Activated CD4-positive, alpha-beta T cell treated with anti-CD3 and anti-CD28 coated beads, Interleukin-2, amount 10 ng/mL, durations not matched to agents 7 days and 5 days (primary cell): ENCODE measurements around the gene KIAA0825. TPM values are rescaled to one million over a fixed set of nuclear protein-coding genes. Genes with fewer than 3 reads are reported as not detected.

ENCODE experiments used
- CTCF ChIA-PET: fragments of 350-600 bp; sonication (Branson Sonifier 250); formaldehyde crosslinking; loops from one replicate; lab custom pipeline; 2021; ENCODE audit warnings: antibody characterized with exemption; lab: Charles Lee
- POLR2A ChIA-PET: fragments of 350-600 bp; sonication (Branson Sonifier 250); formaldehyde crosslinking; loops from one replicate; lab custom pipeline; 2021; ENCODE audit warnings: antibody characterized with exemption; lab: Charles Lee
- DNase-seq: peaks from one replicate; pipeline ENCODE4 v3.0.0-alpha.2; 2020
- H3K27ac Mint-ChIP-seq: one replicate; pipeline ENCODE4 v1.8.0; 2021; ENCODE audit warnings: mild to moderate bottlenecking, moderate library complexity, mixed read lengths
- H3K27me3 Mint-ChIP-seq: one replicate; pipeline ENCODE4 v1.8.0; 2021; ENCODE audit warnings: mixed read lengths
- H3K36me3 Mint-ChIP-seq: one replicate; pipeline ENCODE4 v1.8.0; 2021; ENCODE audit warnings: low read depth, mixed read lengths
- H3K4me1 Mint-ChIP-seq: one replicate; pipeline ENCODE4 v1.8.0; 2021; ENCODE audit warnings: mixed read lengths
- H3K4me3 Mint-ChIP-seq: one replicate; pipeline ENCODE4 v1.8.0; 2021; ENCODE audit warnings: mild to moderate bottlenecking, moderate library complexity, mixed read lengths
- H3K9me3 Mint-ChIP-seq: one replicate; pipeline ENCODE4 v1.8.0; 2021; ENCODE audit warnings: mixed read lengths
- total RNA-seq, 2 experiments: library from RNA; stranded (reverse); gene quantifications; one replicate each; pipeline ENCODE4 v1.2.3, GENCODE V29; 2021

The KIAA0825 gene
- total RNA-seq, 2 experiments from 2014 or later, result 2.1 to 2.7 TPM

GRCh38 chr5:94396687-94397086 lies 221.7 kb downstream of the KIAA0825 start:
- ChIA-PET POLR2A (no interaction called here), CTCF (no interaction called here)
- H3K4me3 Mint-ChIP-seq, result no peak overlapping the region
- no peaks in the 10 kb centered on the region for H3K9me3 Mint-ChIP-seq
- no peak for DNase-seq
- H3K27me3 Mint-ChIP-seq, result no peaks in the 10 kb centered on the region
- H3K36me3 Mint-ChIP-seq, result no peaks in the 10 kb centered on the region
- no peaks in the 10 kb centered on the region for H3K4me1 Mint-ChIP-seq
- H3K27ac Mint-ChIP-seq, result no peak overlapping the region

GRCh38 chr5:94395468-94395867 lies 222.9 kb downstream of the KIAA0825 start:
- CTCF ChIA-PET, result no interaction called here
- no peaks in the 10 kb centered on the region for H3K27me3 Mint-ChIP-seq

GRCh38 chr5:94391996-94392395 lies 226.4 kb downstream of the KIAA0825 start:
- no peak overlapping the region for H3K4me3 Mint-ChIP-seq
- POLR2A ChIA-PET, result no interaction called here
- CTCF ChIA-PET, result no interaction called here

More at GRCh38 chr5:94395468-94395867, 222.9 kb downstream of the KIAA0825 start:
- H3K4me1 Mint-ChIP-seq, result no peaks in the 10 kb centered on the region
- H3K36me3 Mint-ChIP-seq, result no peaks in the 10 kb centered on the region
- DNase-seq, result no peak
- no peaks in the 10 kb centered on the region for H3K9me3 Mint-ChIP-seq
- no peak overlapping the region for H3K27ac Mint-ChIP-seq
- no peak overlapping the region for H3K4me3 Mint-ChIP-seq
- POLR2A ChIA-PET, result no interaction called here

GRCh38 chr5:94389515-94389899 lies 228.9 kb downstream of the KIAA0825 start:
- no peaks in the 10 kb centered on the region for H3K27me3 Mint-ChIP-seq
- peaks cover 7% of the 10 kb centered on the region for H3K4me1 Mint-ChIP-seq

More at GRCh38 chr5:94391996-94392395, 226.4 kb downstream of the KIAA0825 start:
- H3K36me3 Mint-ChIP-seq, result no peaks in the 10 kb centered on the region
- H3K9me3 Mint-ChIP-seq, result no peaks in the 10 kb centered on the region
- DNase-seq, result no peak
- no peaks in the 10 kb centered on the region for H3K27me3 Mint-ChIP-seq
- H3K4me1 Mint-ChIP-seq, result peaks cover 7% of the 10 kb centered on the region
- no peak overlapping the region for H3K27ac Mint-ChIP-seq

GRCh38 chr5:94388773-94389514 lies 229.5 kb downstream of the KIAA0825 start:
- H3K4me1 Mint-ChIP-seq, result peaks cover 7% of the 10 kb centered on the region
- ChIA-PET CTCF (no interaction called here), POLR2A (interaction anchor here (0.6 kb wide), 1 partner anchor 358 kb away, joined by 3 read pairs; no protein-coding TSS in a partner anchor)
- no peak overlapping the region for H3K27ac Mint-ChIP-seq
- DNase-seq, result no peak
- H3K9me3 Mint-ChIP-seq, result no peaks in the 10 kb centered on the region
- no peak overlapping the region for H3K4me3 Mint-ChIP-seq
- no peaks in the 10 kb centered on the region for H3K36me3 Mint-ChIP-seq
- no peaks in the 10 kb centered on the region for H3K27me3 Mint-ChIP-seq

More at GRCh38 chr5:94389515-94389899, 228.9 kb downstream of the KIAA0825 start:
- Mint-ChIP-seq H3K9me3 (no peaks in the 10 kb centered on the region), H3K36me3 (no peaks in the 10 kb centered on the region), H3K4me3 (no peak overlapping the region), H3K27ac (no peak overlapping the region)
- ChIA-PET CTCF (no interaction called here), POLR2A (interaction anchor here (0.6 kb wide), 1 partner anchor 357 kb away, joined by 3 read pairs; no protein-coding TSS in a partner anchor)
- no peak for DNase-seq

GRCh38 chr5:94385767-94386166 lies 232.6 kb downstream of the KIAA0825 start:
- Mint-ChIP-seq H3K36me3 (no peaks in the 10 kb centered on the region), H3K9me3 (no peaks in the 10 kb centered on the region), H3K4me3 (no peak overlapping the region), H3K4me1 (peaks cover 7% of the 10 kb centered on the region), H3K27me3 (no peaks in the 10 kb centered on the region), H3K27ac (no peak overlapping the region)
- DNase-seq, result no peak
- POLR2A ChIA-PET, result no interaction called here
- CTCF ChIA-PET, result no interaction called here

GRCh38 chr5:94378062-94378461 lies 240.3 kb downstream of the KIAA0825 start:
- H3K9me3 Mint-ChIP-seq, result no peaks in the 10 kb centered on the region
- POLR2A ChIA-PET, result no interaction called here
- no peaks in the 10 kb centered on the region for H3K36me3 Mint-ChIP-seq
- CTCF ChIA-PET, result no interaction called here
- no peaks in the 10 kb centered on the region for H3K4me1 Mint-ChIP-seq
- DNase-seq, result no peak
- no peak overlapping the region for H3K4me3 Mint-ChIP-seq
- H3K27me3 Mint-ChIP-seq, result no peaks in the 10 kb centered on the region
- H3K27ac Mint-ChIP-seq, result no peak overlapping the region

GRCh38 chr5:94376672-94377345 lies 241.6 kb downstream of the KIAA0825 start:
- ChIA-PET POLR2A (no interaction called here), CTCF (no interaction called here)
- no peaks in the 10 kb centered on the region for H3K27me3 Mint-ChIP-seq
- no peak for DNase-seq
- H3K4me3 Mint-ChIP-seq, result no peak overlapping the region
- H3K27ac Mint-ChIP-seq, result no peak overlapping the region
- H3K9me3 Mint-ChIP-seq, result no peaks in the 10 kb centered on the region
- no peaks in the 10 kb centered on the region for H3K4me1 Mint-ChIP-seq
- no peaks in the 10 kb centered on the region for H3K36me3 Mint-ChIP-seq

- ChIA-PET CTCF (no interaction called here), POLR2A (no interaction called here)
- Mint-ChIP-seq H3K36me3 (no peaks in the 10 kb centered on the region), H3K9me3 (no peaks in the 10 kb centered on the region), H3K27me3 (no peaks in the 10 kb centered on the region), H3K27ac (no peak overlapping the region), H3K4me1 (no peaks in the 10 kb centered on the region), H3K4me3 (no peak overlapping the region)
- no peak for DNase-seq
These were observed 242.6 kb downstream of the KIAA0825 start for GRCh38 chr5:94375801-94376200.

GRCh38 chr5:94374336-94374735 lies 244.1 kb downstream of the KIAA0825 start:
- Mint-ChIP-seq H3K27ac (no peak overlapping the region), H3K9me3 (no peaks in the 10 kb centered on the region), H3K36me3 (no peaks in the 10 kb centered on the region), H3K4me1 (no peaks in the 10 kb centered on the region), H3K4me3 (no peak overlapping the region), H3K27me3 (no peaks in the 10 kb centered on the region)
- ChIA-PET POLR2A (no interaction called here), CTCF (no interaction called here)
- no peak for DNase-seq

- DNase-seq, result no peak
- H3K36me3 Mint-ChIP-seq, result no peaks in the 10 kb centered on the region
- H3K9me3 Mint-ChIP-seq, result no peaks in the 10 kb centered on the region
- H3K27ac Mint-ChIP-seq, result no peak overlapping the region
- CTCF ChIA-PET, result no interaction called here
- POLR2A ChIA-PET, result no interaction called here
- no peaks in the 10 kb centered on the region for H3K27me3 Mint-ChIP-seq
- no peak overlapping the region for H3K4me3 Mint-ChIP-seq
- no peaks in the 10 kb centered on the region for H3K4me1 Mint-ChIP-seq
These were observed 250.5 kb downstream of the KIAA0825 start for GRCh38 chr5:94367900-94368299.

- no peak overlapping the region for H3K27ac Mint-ChIP-seq
- CTCF ChIA-PET, result no interaction called here
- H3K4me3 Mint-ChIP-seq, result no peak overlapping the region
- no peaks in the 10 kb centered on the region for H3K9me3 Mint-ChIP-seq
- H3K36me3 Mint-ChIP-seq, result no peaks in the 10 kb centered on the region
- POLR2A ChIA-PET, result no interaction called here
- no peak for DNase-seq
- no peaks in the 10 kb centered on the region for H3K4me1 Mint-ChIP-seq
- H3K27me3 Mint-ChIP-seq, result no peaks in the 10 kb centered on the region
These were observed 251.6 kb downstream of the KIAA0825 start for GRCh38 chr5:94366811-94367210.

GRCh38 chr5:94362857-94363256 lies 255.5 kb downstream of the KIAA0825 start:
- Mint-ChIP-seq H3K27me3 (no peaks in the 10 kb centered on the region), H3K4me3 (no peak overlapping the region), H3K9me3 (no peaks in the 10 kb centered on the region), H3K4me1 (no peaks in the 10 kb centered on the region), H3K27ac (no peak overlapping the region), H3K36me3 (no peaks in the 10 kb centered on the region)
- ChIA-PET POLR2A (no interaction called here), CTCF (no interaction called here)
- no peak for DNase-seq
